GM19193 (cell line): Measurements from ENCODE around the gene TAS2R60.

Experiments used
- POLR2A ChIP-seq: IDR thresholded peaks from 4 replicates; pipeline ENCODE4 v1.6.1; 2011; ENCODE audit not compliant: insufficient read depth, insufficient read length; ENCODE audit errors: extremely low read depth

TAS2R60 gene

GRCh38 chr7:143429770-143430698 is 13.2 kb upstream of the TAS2R60 start:
- TF ChIP-seq POLR2A = no peak

DNA sequence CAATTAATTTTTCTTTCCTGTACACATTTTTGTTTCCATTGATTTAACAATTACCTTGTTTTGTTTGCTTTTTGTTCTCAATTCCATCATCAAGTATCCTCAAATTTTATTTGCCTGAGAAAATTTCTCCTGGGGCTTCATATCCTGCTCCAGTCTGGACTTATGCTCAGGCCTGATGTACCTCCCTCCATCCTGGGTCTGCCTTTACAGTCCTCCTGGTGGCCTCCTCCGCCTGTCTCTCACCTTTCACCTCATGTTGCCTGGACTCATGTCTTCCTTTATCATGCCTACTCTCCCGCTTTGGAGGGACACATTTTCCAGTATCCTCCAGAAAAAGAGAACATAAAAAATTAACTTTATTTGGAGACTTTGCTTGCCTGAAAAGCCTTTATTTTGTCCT is 12.1 kb upstream of the TAS2R60 start:
- no peak for TF ChIP-seq POLR2A

DNA sequence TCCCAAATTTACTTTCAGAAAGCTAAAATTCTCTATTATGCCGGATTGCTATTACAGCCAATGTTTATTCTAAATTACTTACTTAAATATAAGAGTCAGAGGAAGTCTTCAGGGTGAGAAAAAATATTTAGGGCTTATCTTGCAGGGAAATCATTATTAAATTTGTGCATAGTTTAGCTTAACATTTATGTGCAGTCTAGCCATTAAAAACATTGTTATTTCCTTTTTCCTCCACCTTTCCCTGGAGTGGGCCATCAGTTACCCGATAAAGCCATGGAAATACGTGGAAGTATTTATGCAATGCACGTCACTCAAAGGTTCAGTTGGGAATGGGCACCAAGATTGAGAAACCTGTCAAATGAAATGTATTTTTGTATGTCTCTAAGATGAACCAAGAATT is 9.5 kb upstream of the TAS2R60 start:
- TF ChIP-seq POLR2A = no peak

DNA sequence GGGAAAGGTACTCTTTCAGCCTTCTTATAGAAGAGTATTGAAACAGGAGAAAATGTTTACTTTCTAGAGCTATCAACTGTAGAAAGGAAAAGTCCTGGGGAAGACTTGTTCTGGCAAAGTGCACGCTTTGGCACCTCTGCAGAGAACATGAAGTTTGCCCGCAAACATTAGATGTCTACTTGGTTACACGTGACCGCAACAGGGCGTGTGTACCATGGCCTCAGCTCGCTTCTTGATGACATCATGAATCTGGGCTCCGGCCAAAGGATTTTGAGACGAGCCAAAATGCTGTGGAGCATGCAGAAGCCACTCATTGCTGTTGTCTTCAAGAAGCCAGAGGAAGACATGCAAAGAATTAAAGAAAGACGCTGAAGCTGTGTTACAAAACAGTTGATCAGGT is 8.6 kb upstream of the TAS2R60 start:
- no peak for TF ChIP-seq POLR2A

DNA sequence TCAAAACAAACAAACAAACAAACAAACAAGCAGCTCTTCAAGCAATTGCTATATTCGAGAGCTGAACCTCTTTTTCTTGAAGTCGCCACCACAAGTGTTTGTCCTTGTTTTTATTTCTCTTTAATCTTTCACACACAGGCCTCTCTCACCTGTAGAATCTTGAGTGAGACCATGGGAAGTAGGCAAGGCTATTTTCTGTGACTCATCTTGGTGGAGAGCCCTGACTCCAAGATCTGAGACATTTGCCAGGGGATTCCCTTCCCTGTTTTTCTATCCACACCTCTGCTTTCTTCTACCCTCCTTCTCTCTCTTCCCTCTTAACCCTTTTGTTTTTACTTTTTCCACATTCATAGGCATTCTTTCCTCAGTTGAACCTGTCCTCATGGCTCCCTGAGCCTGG is 8.0 kb upstream of the TAS2R60 start:
- TF ChIP-seq POLR2A = no peak

DNA sequence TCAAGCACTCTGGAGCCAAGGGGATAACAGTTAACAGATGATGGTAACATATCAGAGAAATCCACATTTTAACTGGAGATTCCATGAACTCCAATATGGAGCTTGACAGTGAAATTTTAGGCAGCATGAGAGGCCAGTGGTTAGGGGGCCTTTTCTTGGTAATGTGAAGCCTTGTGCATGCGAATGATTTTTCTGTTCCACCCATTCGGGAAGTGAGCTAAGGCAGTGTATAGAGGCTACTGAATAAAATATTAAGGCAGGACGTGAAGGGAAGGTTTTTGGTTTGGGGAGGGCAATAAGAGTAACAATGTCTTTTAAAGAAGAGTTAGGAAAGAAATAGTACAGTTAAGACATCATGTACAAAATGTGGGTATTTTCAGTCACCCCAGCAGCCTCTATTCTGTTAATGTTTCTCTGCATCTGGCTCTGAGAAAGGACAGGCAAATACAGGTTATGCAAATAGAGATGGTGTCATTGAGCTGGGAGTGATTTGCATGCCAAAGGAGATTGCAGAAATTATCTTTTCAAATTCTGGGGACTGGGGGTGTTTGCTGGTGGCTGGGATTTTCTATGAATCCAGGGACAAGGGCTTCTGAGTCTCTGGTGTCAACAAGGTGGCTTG is 6.8 kb upstream of the TAS2R60 start:
- no peak for TF ChIP-seq POLR2A

DNA sequence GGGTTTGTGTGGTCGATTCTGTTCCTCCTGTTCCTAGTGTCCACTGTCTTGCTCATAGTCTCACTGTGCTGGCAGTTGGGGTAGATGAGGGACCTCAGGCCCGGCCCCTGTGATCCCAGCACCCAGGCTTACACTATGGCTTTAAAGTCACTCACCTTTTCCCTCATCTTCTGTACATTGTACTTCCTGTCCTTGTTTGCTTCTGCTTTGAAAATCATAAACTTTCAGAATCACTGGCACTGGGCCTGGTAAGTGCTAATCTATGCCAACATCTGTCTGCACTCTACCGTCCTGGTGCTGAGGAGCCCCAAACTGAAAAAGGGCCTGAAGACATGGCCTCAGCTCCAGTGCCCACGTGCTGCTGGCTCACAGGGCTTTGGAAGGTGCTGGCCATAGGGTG is 5.7 kb upstream of the TAS2R60 start:
- TF ChIP-seq POLR2A = no peak

- TF ChIP-seq POLR2A = no peak
Observed at GRCh38 chr7:143439866-143440265, 3.4 kb upstream of the TAS2R60 start.

DNA sequence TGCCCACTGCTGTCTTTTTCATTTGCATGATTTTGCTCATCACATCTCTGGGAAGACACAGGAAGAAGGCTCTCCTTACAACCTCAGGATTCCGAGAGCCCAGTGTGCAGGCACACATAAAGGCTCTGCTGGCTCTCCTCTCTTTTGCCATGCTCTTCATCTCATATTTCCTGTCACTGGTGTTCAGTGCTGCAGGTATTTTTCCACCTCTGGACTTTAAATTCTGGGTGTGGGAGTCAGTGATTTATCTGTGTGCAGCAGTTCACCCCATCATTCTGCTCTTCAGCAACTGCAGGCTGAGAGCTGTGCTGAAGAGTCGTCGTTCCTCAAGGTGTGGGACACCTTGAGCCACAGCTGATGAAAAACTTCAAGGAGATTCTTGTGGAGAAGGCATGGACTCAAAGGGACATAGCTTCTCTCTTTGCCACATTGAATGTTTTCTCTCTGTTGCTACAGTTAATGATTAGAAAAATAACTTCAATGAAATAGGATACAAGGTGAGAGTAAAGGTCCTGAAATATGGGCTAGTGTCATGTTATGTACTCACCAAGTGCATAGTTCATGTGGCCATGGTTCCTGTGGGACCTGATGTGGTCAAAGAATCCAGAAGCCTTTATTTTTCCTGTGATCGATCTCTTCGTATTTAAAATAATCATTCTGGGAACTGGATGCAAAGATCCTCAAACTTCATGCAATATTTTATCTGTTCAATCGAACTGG is 970 bp downstream of the TAS2R60 start:
- no peak for TF ChIP-seq POLR2A

GRCh38 chr7:143444785-143445184 is 1.5 kb downstream of the TAS2R60 start:
- no peak for TF ChIP-seq POLR2A

- TF ChIP-seq POLR2A = no peak
Observed at GRCh38 chr7:143447466-143447865, 4.2 kb downstream of the TAS2R60 start.

DNA sequence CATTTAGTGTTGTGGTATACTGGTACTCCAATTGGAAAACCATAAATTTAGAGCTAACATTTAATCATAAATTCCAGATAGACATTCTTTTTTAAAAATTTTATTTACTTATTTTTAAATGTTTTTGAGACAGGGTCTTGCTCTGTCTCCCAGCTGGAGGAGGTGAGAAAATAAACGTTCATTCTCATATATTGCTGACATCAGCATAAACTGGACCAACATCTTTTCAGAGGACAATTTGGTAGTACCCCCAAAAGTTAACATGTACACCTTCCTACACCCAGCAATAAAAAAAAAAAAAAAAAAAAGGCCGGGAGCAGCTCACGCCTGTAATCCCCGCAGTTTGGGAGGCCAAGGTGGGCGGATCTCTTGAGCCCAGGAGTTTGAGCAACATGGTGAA is 5.2 kb downstream of the TAS2R60 start:
- no peak for TF ChIP-seq POLR2A

- TF ChIP-seq POLR2A = no peak
Observed at GRCh38 chr7:143449793-143450192, 6.5 kb downstream of the TAS2R60 start.

- no peak for TF ChIP-seq POLR2A
Observed at GRCh38 chr7:143451122-143451521, 7.9 kb downstream of the TAS2R60 start.

GRCh38 chr7:143451746-143452145 is 8.5 kb downstream of the TAS2R60 start:
- TF ChIP-seq POLR2A = no peak
